ENCODE measurements around the gene FERMT3.

FERMT3 gene

DNA sequence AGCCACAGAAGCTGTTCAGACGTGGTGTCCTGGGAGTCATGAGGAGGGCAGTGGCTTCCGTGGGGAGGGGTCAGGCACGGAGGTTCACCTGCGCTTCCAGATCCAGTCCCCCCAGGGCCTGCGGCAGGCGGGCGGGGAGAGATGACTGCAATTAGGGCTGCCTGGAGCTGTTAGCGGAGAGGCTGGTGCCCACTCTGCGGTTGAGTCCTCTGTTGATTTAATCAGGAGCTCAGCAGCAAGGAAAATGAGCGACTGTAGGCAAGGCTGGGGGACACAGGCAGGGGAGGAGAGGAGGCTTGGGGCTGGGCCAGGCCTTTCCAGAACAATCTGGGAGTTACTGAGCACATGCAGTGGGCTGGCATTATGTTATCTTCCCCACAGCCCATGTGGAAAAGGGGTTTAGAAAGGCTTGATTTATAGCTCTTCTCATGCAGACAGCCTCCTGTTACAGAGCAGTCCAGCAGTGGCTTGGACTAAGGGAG lies 57.9 kb downstream of the FERMT3 start:
- DNase-seq (ENCODE audit: low spot score) = no peak

- no peak for DNase-seq (ENCODE audit: low spot score)
Measured at GRCh38 chr11:64265176-64266160, 58.9 kb downstream of the FERMT3 start.

GRCh38 chr11:64266339-64266738 lies 59.8 kb downstream of the FERMT3 start:
- DNase-seq (ENCODE audit: low spot score) = no peak

DNA sequence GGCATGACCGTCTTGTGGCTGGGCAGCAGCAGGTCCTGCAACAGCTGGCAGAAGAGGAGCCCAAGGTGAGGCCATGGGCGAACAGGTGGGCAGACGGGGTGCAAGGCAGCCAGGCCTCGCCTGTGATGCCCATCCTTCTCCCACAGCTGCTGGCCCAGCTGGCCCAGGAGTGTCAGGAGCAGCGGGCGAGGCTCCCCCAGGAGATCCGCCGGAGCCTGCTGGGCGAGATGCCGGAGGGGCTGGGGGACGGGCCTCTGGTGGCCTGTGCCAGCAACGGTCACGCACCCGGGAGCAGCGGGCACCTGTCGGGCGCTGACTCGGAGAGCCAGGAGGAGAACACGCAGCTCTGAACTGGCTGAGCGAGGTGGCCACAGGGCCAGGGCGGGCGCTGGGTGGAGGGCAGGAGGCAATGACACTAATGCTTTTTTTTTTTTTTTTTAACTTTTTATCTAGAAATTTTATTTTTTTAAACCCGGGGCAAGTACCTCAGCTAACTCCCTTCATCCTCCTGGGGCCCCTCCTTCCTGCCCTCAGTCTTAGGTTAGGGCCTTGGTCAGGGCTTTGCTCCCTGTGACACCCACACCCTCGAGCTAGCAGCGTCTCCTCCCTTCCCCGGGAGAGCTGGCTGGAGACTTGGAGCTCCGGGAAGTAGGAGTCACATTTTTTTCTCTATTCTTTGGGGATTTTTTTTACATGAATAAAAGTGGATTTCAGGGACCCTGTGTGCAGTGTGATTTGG lies 60.9 kb downstream of the FERMT3 start:
- no peak for DNase-seq (ENCODE audit: low spot score)

- DNase-seq (ENCODE audit: low spot score) = peak; percentile 70
Measured at GRCh38 chr11:64268025-64268892, 61.7 kb downstream of the FERMT3 start.

GRCh38 chr11:64268893-64269539 lies 62.5 kb downstream of the FERMT3 start:
- DNase-seq (ENCODE audit: low spot score) = peak; percentile 56

GRCh38 chr11:64269540-64270220 lies 63.2 kb downstream of the FERMT3 start:
- peak; percentile 99 for DNase-seq (ENCODE audit: low spot score)
